Measurements from ENCODE around the gene APC.

DNA sequence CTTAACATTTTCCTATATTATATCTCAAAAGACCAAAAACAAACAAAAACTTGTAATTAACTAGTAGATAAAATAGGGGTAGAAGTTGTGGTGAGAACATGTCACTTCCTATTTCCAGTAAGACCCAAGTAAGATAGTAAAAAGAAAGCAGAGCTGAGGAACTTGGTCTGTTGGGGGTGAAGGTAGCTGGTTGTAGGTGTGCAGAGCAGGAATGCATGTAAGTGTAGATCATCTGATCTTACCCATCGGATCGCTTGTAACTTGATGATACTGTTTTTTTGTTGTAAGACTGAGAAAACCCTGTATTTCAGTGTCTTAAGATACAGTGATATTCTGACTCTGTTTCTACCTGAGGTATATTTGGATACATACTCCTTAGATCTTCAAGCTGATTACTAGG is 129.1 kb downstream of the APC start:
- TF ChIP-seq CTCF (IDR thresholded peaks at IDR 0.05) (no peak), POLR2A (IDR thresholded peaks at IDR 0.05) (no peak)

All from testis (tissue), 2 donors.